ENCODE measurements around the gene NOS1. TPM values are rescaled to one million over a fixed set of nuclear protein-coding genes. Genes with fewer than 3 reads are reported as not detected.
"Not testable (repeated sequence)": the region's sequence is repeated elsewhere in the genome, so short reads cannot be mapped to it uniquely, and the experiment has no call there.

NOS1 gene
- total RNA-seq, 1 experiment from 2014 or later, result not detected

DNA sequence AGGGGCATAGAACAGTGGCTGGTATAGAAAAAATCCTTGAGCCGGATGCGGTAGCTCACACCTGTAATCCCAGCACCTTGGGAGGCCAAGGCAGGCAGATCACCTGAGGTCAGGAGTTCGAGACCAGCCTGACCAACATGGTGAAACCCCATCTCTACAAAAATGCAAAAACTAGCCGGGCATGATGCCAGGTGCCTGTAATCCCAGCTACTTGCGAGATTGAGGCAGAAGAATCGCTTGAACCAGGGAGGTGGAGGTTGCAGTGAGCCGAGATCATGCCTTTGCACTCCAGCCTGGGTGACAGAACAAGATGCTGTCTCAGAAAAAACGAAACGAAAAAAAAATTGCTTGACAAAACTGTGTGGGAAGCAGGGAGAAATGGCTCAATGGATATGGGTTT lies 168.8 kb downstream of the NOS1 start:
- DNase-seq (ENCODE audit: low read depth in 1 of 2, low spot score in 2 of 2); H3K36me3 ChIP-seq; H3K9me3 ChIP-seq (replicated peaks); H3K27me3 ChIP-seq (replicated peaks); H3K4me1 ChIP-seq (replicated peaks); H3K4me3 ChIP-seq; H3K27ac ChIP-seq: not testable (repeated sequence)

DNA sequence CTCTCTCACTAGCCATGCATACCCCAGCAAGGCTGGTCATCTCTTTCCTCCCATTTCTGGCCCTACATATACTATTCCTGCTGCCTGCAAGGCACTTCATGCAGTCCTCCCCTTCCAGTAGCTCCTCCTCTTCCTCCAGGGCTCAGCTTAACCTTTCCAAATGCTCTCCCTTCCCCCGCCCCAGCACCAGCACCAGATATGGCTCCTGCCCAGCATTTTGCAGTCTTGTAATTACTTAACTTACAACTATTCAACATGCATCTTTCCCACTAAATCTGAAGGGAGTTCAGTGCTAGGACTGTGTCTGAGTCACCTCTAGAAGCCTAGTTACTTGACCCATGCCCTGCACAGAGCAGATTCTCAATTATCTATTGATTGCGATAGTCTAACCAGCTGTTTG lies 169.4 kb downstream of the NOS1 start:
- H3K27ac ChIP-seq, result no peak overlapping the region
- no peaks in the 10 kb centered on the region for H3K9me3 ChIP-seq (replicated peaks)
- no peak overlapping the region for H3K4me3 ChIP-seq
- no peaks in the 10 kb centered on the region for H3K27me3 ChIP-seq (replicated peaks)
- H3K4me1 ChIP-seq (replicated peaks), result peaks cover 6% of the 10 kb centered on the region
- no peak for DNase-seq (ENCODE audit: low read depth in 1 of 2, low spot score in 2 of 2)
- H3K36me3 ChIP-seq, result no peaks in the 10 kb centered on the region; the same call in 1 of the 2 replicates

DNA sequence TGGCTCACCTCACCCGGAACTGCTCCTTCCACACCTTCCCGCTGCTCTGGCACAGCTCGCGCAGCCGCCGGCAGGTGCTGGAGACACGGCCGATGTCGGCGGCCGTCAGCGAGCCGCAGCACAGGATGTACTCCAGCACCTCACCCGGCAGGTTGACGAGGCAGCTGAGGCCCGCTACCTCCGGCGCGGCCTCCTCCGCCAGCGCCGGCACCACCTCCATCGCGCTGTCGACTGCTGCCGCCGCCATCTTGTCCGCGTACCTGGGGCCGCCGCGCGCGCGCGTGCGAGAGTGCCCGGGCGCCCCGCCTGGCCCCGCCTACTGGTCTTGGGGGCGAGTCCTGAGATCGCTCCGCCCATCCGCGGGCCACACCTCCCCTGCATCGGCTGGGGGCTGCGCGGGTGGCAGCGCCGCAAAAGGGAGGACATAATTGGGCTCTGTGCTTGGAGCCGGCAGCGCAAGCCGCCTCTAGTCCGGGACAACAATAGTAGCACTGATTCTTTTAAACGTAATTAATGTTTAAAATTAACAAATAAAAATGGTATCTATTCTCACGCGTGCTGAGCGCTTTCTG lies 171.1 kb downstream of the NOS1 start, which contains the start of gene FBXO21:
Gene FBXO21 (minus strand): TSS at position 261 of the 572 bp plus-strand sequence. CDS start 14 bp downstream, at position 247.
- Histone ChIP-seq H3K27ac (no peak within 1 kb of the TSS), H3K27me3 (replicated peaks) (no peaks in the 10 kb centered on the region), H3K4me3 (peak within 1 kb of the TSS; percentile 86), H3K36me3 (peaks cover 9% of the 10 kb centered on the region), H3K9me3 (replicated peaks) (no peaks in the 10 kb centered on the region), H3K4me1 (replicated peaks) (peaks cover 6% of the 10 kb centered on the region)
- peak; percentile 79 to 84 for DNase-seq (ENCODE audit: low read depth in 1 of 2, low spot score in 2 of 2)

DNA sequence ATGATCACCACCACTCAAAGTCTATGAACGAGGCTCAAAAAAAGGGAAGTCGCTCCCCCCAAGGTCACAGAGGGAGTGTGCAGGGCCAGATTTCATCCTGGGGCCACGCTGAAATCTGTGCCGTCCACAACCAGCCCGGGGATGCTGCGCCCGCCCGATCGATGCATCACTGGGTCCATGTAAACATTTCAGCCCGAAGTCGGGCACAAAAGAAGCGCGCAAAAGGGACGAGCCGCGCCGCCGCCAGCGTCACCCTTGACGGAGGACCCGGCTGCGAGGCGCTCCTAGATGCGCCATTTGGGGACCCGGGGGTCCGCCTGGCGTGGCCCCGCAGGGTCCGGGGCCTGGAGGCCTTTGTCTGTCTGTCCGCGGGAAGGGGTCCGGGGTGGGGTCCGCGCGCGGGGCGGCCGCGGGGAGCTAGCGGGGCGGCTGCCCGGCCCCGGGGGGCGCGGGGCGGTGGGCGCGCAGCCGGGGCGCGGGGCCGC lies 171.7 kb downstream of the NOS1 start:
- no peaks in the 10 kb centered on the region for H3K9me3 ChIP-seq (replicated peaks)
- no peak overlapping the region for H3K27ac ChIP-seq
- H3K4me1 ChIP-seq (replicated peaks), result peaks cover 6% of the 10 kb centered on the region
- H3K36me3 ChIP-seq, result peaks cover 14% of the 10 kb centered on the region
- H3K4me3 ChIP-seq, result peak overlapping the region; percentile 86
- no peaks in the 10 kb centered on the region for H3K27me3 ChIP-seq (replicated peaks)
- DNase-seq (ENCODE audit: low read depth in 1 of 2, low spot score in 2 of 2), result peak; percentile 30 to 53

DNA sequence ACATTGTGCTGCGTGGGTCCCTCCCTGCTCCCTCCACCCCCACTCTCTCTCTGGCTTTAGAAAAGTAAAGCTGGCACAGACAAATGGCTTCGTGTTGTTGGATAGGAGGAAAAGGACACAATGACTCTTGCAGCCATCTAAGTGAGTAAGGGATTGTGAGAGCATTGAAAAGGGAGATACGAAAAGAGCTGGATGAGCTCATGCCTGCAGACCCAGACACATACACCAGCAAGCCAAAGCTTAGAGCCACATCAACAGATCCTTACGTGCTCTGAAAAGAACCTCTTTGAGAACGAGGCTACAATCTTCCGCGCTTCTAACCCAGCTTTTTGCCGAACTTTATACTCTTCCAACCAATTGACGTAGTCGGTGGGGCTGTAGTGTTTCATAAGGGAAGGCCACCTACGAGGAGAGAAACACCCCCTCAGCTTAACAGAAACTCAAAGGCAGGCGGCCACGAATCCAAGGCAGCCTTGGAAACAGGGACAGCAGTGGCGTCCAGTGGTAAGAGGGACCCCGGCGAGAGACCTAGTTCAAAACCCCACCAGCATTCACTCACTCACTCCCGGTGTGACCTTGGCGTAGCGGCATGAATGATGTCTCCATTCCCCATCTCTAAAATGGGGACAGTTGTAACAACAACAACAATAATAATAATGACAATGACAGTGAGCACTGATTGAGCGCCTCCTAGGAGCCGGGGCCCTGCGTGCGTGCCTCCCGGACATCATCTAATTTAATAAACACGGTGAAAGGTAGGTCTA lies 172.3 kb downstream of the NOS1 start:
- no peaks in the 10 kb centered on the region for H3K9me3 ChIP-seq (replicated peaks)
- DNase-seq (ENCODE audit: low read depth in 1 of 2, low spot score in 2 of 2), result no peak
- peaks cover 18% of the 10 kb centered on the region for H3K36me3 ChIP-seq
- peaks cover 6% of the 10 kb centered on the region for H3K4me1 ChIP-seq (replicated peaks)
- no peaks in the 10 kb centered on the region for H3K27me3 ChIP-seq (replicated peaks)
- H3K27ac ChIP-seq, result no peak overlapping the region
- peak overlapping the region; percentile 86 for H3K4me3 ChIP-seq

DNA sequence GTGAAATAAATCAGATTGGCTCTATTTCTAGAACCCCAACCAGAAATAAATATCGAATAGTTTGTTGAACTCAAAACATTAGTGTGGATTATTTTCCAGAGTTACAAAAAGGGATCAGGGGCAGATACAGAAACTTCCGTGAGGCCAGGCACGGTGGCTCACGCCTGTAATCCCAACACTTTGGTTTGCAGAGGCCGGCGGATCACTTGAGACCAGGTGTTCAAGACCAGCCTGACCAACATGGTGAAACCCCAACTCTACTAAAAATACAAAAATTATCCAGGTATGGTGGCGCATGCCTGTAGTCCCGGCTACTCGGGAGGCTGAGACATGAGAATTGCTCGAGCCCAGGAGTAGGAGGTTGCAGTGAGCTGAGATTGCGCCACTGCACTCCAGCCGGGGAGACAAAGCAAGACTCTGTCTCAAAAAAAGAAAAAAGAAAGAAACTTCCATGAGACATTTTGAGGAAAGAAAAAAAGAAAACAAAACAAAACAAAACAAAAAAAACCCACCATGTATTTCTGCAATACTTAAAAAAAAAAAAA lies 173.2 kb downstream of the NOS1 start:
- Histone ChIP-seq H3K27ac (no peak overlapping the region), H3K27me3 (replicated peaks) (no peaks in the 10 kb centered on the region), H3K9me3 (replicated peaks) (no peaks in the 10 kb centered on the region), H3K4me3 (no peak overlapping the region), H3K36me3 (peaks cover 26% of the 10 kb centered on the region), H3K4me1 (replicated peaks) (peaks cover 6% of the 10 kb centered on the region)
- no peak for DNase-seq (ENCODE audit: low read depth in 1 of 2, low spot score in 2 of 2)

DNA sequence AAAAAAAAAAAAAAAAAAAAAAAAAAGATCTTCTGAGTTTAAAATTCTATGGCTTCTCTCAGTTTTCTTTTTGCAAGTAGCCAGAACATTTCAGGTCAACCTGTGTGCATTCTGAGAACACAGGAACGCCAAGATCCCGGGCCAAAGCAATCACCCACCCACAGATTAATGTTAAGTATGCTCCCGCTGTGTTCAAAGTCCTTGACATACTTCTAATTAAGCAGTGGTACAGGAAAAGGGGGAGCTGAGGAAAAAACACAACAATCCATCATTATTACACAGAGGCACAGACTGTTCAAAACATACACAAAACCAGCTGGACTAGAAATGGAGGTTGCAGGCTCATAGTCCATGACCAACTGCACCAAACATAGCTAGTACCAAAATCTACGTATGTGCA lies 174.0 kb downstream of the NOS1 start:
- H3K36me3 ChIP-seq, result peaks cover 33% of the 10 kb centered on the region
- H3K4me3 ChIP-seq, result no peak overlapping the region
- H3K4me1 ChIP-seq (replicated peaks), result peaks cover 6% of the 10 kb centered on the region
- H3K27ac ChIP-seq, result no peak overlapping the region
- H3K9me3 ChIP-seq (replicated peaks), result no peaks in the 10 kb centered on the region
- DNase-seq (ENCODE audit: low read depth in 1 of 2, low spot score in 2 of 2), result no peak
- H3K27me3 ChIP-seq (replicated peaks), result no peaks in the 10 kb centered on the region

DNA sequence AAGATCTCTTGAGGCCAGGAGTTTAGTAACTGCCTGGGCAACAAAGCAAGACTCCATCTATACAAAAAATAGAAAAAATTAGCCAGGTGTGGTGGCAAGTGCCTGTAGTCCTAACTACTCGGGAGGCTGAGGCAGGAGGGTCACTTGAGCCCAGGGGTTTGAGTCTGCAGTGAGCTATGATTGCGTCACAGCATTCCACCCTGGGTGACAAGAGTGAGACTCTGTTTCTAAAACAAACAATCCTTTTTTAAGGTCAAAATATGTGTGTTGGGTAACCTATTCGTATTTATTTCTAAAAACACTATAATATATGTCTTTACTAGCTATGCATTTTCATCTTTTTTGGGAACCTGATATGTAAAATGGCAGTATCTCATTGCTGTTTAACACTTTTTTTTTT lies 178.6 kb downstream of the NOS1 start:
- no peak for DNase-seq (ENCODE audit: low read depth in 1 of 2, low spot score in 2 of 2)
- Histone ChIP-seq H3K4me3 (no peak overlapping the region), H3K4me1 (replicated peaks) (no peaks in the 10 kb centered on the region), H3K27me3 (replicated peaks) (no peaks in the 10 kb centered on the region), H3K36me3 (peaks cover 57% of the 10 kb centered on the region), H3K9me3 (replicated peaks) (peaks cover 6% of the 10 kb centered on the region; the same call in 1 of the 2 replicates), H3K27ac (no peak overlapping the region)

DNA sequence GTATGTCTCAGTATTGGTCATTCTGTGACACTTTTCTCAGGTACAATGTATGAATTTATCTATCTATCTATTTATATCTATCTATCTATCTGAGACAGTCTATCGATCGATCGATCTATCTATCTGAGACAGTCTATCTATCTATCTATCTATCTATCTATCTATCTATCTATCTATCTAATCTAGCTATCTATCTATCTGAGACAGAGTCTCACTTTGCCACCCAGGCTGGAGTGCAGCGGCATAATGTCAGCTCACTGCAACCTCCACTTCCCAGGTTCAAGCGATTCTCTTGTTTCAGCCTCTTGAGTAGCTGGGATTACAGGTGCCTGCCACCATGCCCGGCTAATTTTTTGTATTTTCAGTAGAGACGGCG lies 180.0 kb downstream of the NOS1 start:
- H3K9me3 ChIP-seq (replicated peaks); H3K27ac ChIP-seq: not testable (repeated sequence)

DNA sequence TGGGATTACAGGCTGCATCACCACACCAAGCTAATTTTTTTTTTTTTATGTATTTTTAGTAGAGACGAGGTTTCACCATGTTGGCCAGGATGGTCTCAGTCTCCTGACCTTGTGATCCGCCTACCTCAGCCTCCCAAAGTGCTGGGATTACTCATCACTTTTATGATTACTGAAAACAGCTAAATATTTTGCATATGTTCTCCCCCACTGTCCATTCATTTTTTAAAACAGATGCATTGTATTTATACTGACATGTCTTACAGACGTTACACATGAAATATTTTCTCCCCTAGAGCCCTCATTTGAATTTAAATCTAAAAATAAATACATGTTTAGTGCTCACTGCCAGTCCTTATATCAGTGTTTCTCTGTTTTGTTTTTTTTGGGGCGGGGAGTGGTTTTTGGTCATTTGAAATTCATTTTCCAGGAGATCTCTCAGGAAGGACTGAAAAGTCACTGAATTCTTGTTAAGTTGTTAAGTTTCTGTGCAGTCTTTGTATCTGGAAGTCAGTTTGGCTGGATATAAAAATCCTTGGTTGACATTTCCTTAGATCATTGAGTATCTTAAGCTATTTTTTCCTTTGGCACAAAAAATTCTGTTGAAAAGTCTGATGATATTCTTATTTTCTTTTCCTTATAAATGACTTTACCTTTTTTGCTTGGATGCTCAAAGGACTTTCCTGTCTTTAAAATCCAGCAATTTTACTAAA lies 180.5 kb downstream of the NOS1 start:
- Histone ChIP-seq H3K9me3 (replicated peaks) (peaks cover 6% of the 10 kb centered on the region; the same call in 1 of the 2 replicates), H3K4me3 (no peak overlapping the region), H3K4me1 (replicated peaks) (no peaks in the 10 kb centered on the region), H3K27me3 (replicated peaks) (no peaks in the 10 kb centered on the region), H3K36me3 (peaks cover 66% of the 10 kb centered on the region), H3K27ac (no peak overlapping the region)
- no peak for DNase-seq (ENCODE audit: low read depth in 1 of 2, low spot score in 2 of 2)

More for the DNA sequence above, 180.0 kb downstream of the NOS1 start:
- H3K27me3 ChIP-seq (replicated peaks); H3K4me1 ChIP-seq (replicated peaks); DNase-seq (ENCODE audit: low read depth in 1 of 2, low spot score in 2 of 2); H3K4me3 ChIP-seq: not testable (repeated sequence)
- H3K36me3 ChIP-seq, result peaks cover 67% of the 10 kb centered on the region

DNA sequence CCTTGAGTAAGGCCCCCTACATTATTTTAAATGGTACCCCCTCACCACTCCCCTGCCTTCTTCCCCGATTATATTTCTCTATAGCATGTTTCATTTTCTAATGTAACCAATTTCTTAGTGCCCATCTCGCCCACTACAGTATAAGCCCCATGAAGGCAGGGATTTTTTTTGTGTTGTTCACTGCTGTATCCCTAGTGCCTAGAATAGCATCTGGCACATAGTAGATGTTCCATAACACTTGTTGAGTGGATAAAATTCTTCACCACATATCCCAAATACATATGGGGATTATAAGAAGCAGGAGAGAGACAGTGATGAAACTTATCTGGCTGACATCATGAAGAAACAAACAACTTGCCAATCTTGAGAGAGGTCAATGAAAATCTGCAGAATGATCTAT lies 182.7 kb downstream of the NOS1 start:
- Histone ChIP-seq H3K9me3 (replicated peaks) (peaks cover 6% of the 10 kb centered on the region; the same call in 1 of the 2 replicates), H3K4me3 (no peak overlapping the region), H3K27me3 (replicated peaks) (no peaks in the 10 kb centered on the region), H3K4me1 (replicated peaks) (no peaks in the 10 kb centered on the region), H3K27ac (no peak overlapping the region), H3K36me3 (peaks cover 70% of the 10 kb centered on the region)
- no peak for DNase-seq (ENCODE audit: low read depth in 1 of 2, low spot score in 2 of 2)

DNA sequence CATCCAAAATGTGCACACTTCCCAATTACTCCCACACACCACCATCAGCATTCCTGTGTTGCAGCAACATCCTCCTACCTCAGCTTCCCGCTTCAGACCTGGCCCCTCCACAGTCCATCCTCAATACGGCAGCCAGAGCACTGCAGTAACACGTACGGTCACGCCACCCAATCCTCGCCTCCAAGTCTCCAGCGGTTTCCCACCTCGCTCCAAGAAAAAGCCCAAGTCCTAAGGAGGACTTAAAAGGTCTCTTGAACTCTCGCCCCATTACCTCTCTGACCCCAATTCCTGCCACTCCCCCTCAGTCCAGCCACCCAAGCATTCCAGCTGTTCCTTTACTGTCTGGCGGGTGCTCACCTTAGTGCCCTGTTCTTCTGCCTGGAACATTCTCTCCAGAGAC lies 183.1 kb downstream of the NOS1 start:
- H3K36me3 ChIP-seq, result peaks cover 70% of the 10 kb centered on the region
- no peaks in the 10 kb centered on the region for H3K4me1 ChIP-seq (replicated peaks)
- DNase-seq (ENCODE audit: low read depth in 1 of 2, low spot score in 2 of 2), result no peak
- H3K4me3 ChIP-seq, result no peak overlapping the region
- no peak overlapping the region for H3K27ac ChIP-seq
- peaks cover 6% of the 10 kb centered on the region; the same call in 1 of the 2 replicates for H3K9me3 ChIP-seq (replicated peaks)
- H3K27me3 ChIP-seq (replicated peaks), result no peaks in the 10 kb centered on the region

DNA sequence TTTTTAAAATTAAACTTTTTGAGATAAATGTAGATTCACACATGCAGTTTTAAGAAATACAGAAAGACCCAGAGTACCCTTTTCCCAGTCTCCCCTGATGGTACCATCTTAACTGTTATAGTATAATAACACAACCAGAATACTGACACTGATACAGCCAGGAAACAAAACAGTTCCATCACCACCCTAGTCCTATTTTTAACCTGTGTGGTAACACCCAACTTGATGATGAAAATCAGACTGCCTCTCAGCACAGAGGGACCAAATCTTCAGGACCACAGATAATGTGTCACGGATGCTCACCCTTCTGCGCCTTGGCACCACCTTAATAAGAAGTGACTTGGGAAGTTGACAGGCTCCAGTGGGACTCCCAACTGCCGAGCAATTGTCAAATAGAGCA lies 189.3 kb downstream of the NOS1 start:
- DNase-seq (ENCODE audit: low read depth in 1 of 2, low spot score in 2 of 2), result no peak
- no peaks in the 10 kb centered on the region for H3K27me3 ChIP-seq (replicated peaks)
- no peaks in the 10 kb centered on the region for H3K9me3 ChIP-seq (replicated peaks)
- H3K27ac ChIP-seq, result no peak overlapping the region
- H3K36me3 ChIP-seq, result peaks cover 71% of the 10 kb centered on the region
- no peaks in the 10 kb centered on the region for H3K4me1 ChIP-seq (replicated peaks)
- no peak overlapping the region for H3K4me3 ChIP-seq
